Endothelial cell of umbilical vein (primary cell): ENCODE data around the gene CD226. TPM values are rescaled to one million over a fixed set of nuclear protein-coding genes. Genes with fewer than 3 reads are reported as not detected.

Experiments used
- BruUV-seq: library from RNA; stranded (reverse); fragments of 400-500 nt; replicated peaks from 2 replicates; lab custom pipeline; 2021; lab: Mats Ljungman, UMichigan
- CTCF ChIA-PET: fragments of 300-600, 350-600 bp; sonication (Branson Sonifier 250); formaldehyde crosslinking; loops from one replicate; lab custom pipeline; 2021; ENCODE audit warnings: antibody characterized with exemption, inconsistent platforms; lab: Charles Lee
- POLR2A ChIA-PET: fragments of 300-600, 350-600 bp; sonication (Branson Sonifier 250); formaldehyde crosslinking; loops from one replicate; lab custom pipeline; 2021; ENCODE audit warnings: antibody characterized with exemption, inconsistent platforms; lab: Charles Lee
- DNase-seq: peaks from one replicate; pipeline ENCODE4 v3.0.0-alpha.2; 2011; ENCODE audit warnings: low read depth, low spot score
- FAIRE-seq: peaks from 2 replicates; lab custom pipeline; 2011; peaks lifted over from hg19 to GRCh38; lab: Jason Lieb, UNC
- H2AFZ ChIP-seq: 2 replicates; pipeline ENCODE4 v1.6.0; 2012; ENCODE audit warnings: low read depth, low read length, control low read depth, inconsistent platforms
- H3K27ac ChIP-seq: 2 replicates; pipeline ENCODE4 v1.5.1; 2011; ENCODE audit warnings: low read depth, mild to moderate bottlenecking, control low read depth, low read length, moderate library complexity; ENCODE audit not compliant: insufficient read depth
- H3K27me3 ChIP-seq, 2 experiments: 2 replicates each; pipeline versions ENCODE4 v1.6.0 to v1.6.1; 2011; ENCODE audit warnings: low read length in 2 of 2, mixed read lengths in 1 of 2; ENCODE audit not compliant: control insufficient read depth in 2 of 2, insufficient read depth in 2 of 2
- H3K36me3 ChIP-seq, 2 experiments: 2 replicates in 1 of 2; 3 replicates in 1 of 2; pipeline ENCODE4 v1.5.1; 2011; ENCODE audit warnings: low read length in 2 of 2, mild to moderate bottlenecking in 1 of 2, moderate library complexity in 1 of 2; ENCODE audit not compliant: control insufficient read depth in 2 of 2, insufficient read depth in 2 of 2; ENCODE audit errors: extremely low read depth in 1 of 2
- H3K4me1 ChIP-seq: 3 replicates; pipeline ENCODE4 v1.5.1; 2011; ENCODE audit warnings: mild to moderate bottlenecking, low read length; ENCODE audit not compliant: control insufficient read depth, insufficient read depth; ENCODE audit errors: extremely low read depth
- H3K4me2 ChIP-seq: 2 replicates; pipeline ENCODE4 v1.6.1; 2011; ENCODE audit warnings: low read length, control low read depth, mixed read lengths; ENCODE audit not compliant: insufficient read depth
- H3K4me3 ChIP-seq, 3 experiments: fragments of 200-600 bp in 1 of 3; sonication (generic), shearing (Covaris generic) in 1 of 3; replicated peaks in 1 of 3; 2 replicates each; pipeline ENCODE4 v1.5.1; 2011 to 2016; ENCODE audit warnings: control low read depth in 3 of 3, low read length in 3 of 3, mild to moderate bottlenecking in 2 of 3, inconsistent platforms in 1 of 3, low read depth in 1 of 3, moderate library complexity in 1 of 3; ENCODE audit not compliant: insufficient read depth in 1 of 3
- H3K79me2 ChIP-seq: 2 replicates; pipeline ENCODE4 v1.6.0; 2012; ENCODE audit warnings: low read length, inconsistent platforms; ENCODE audit not compliant: control insufficient read depth, insufficient read depth
- H3K9ac ChIP-seq: replicated peaks from 2 replicates; pipeline ENCODE3; 2011; ENCODE audit warnings: low read length, control low read depth; ENCODE audit not compliant: insufficient read depth; ENCODE audit errors: extremely low read depth
- H3K9me1 ChIP-seq: replicated peaks from 3 replicates; pipeline ENCODE4 v1.6.0; 2011; ENCODE audit warnings: mild to moderate bottlenecking, low read length; ENCODE audit not compliant: control insufficient read depth, insufficient read depth; ENCODE audit errors: extremely low read depth
- H3K9me3 ChIP-seq: replicated peaks from 2 replicates; pipeline ENCODE4 v1.5.1; 2012; ENCODE audit warnings: low read length, inconsistent platforms; ENCODE audit not compliant: control insufficient read depth, insufficient read depth
- H4K20me1 ChIP-seq: replicated peaks from 2 replicates; pipeline ENCODE3; 2011; ENCODE audit warnings: mild to moderate bottlenecking, low read length; ENCODE audit not compliant: control insufficient read depth, insufficient read depth; ENCODE audit errors: extremely low read depth
- CTCF ChIP-seq, 2 donors: IDR thresholded peaks; 1 replicate in 1 of 2; 2 replicates in 1 of 2; pipeline ENCODE4 v1.5.1; 2011; ENCODE audit warnings: low read length in 2 of 2, mild to moderate bottlenecking in 2 of 2, moderate library complexity in 2 of 2, control low read depth in 1 of 2, inconsistent platforms in 1 of 2, low read depth in 1 of 2; ENCODE audit not compliant: insufficient read depth in 1 of 2; ENCODE audit errors: extremely low read depth in 1 of 2
- EZH2 ChIP-seq: IDR thresholded peaks from 2 replicates; pipeline ENCODE4 v1.6.1; 2012; ENCODE audit warnings: borderline replicate concordance, low read depth, mild to moderate bottlenecking, moderate library complexity, low read length, inconsistent platforms; ENCODE audit not compliant: severe bottlenecking
- FOS ChIP-seq: IDR thresholded peaks from 2 replicates; pipeline ENCODE4 v1.6.1; 2011; ENCODE audit warnings: mild to moderate bottlenecking, low read length, moderate library complexity, borderline replicate concordance; ENCODE audit not compliant: insufficient read depth
- MAX ChIP-seq: IDR thresholded peaks from 2 replicates; pipeline ENCODE4 v1.6.1; 2011; ENCODE audit not compliant: insufficient read depth, insufficient read length
- MYC ChIP-seq: IDR thresholded peaks from one replicate; pipeline ENCODE4 v1.6.1; 2011; ENCODE audit warnings: mild to moderate bottlenecking, low read depth, low read length
- POLR2AphosphoS5 ChIP-seq: IDR thresholded peaks from 2 replicates; pipeline ENCODE4 v1.6.1; 2012; ENCODE audit warnings: low read depth, mild to moderate bottlenecking, control low read depth, low read length, moderate library complexity; ENCODE audit not compliant: insufficient read depth
- dilution Hi-C: fragments of 300-500 bp; cut with MboI; formaldehyde crosslinking; loops from one replicate; pipeline ENCODE4 v1.15.0; 2019; ENCODE audit warnings: low sequenced_read_pairs; ENCODE audit not compliant: extremely low pct_ligation_motif_present
- intact Hi-C: fragments of 100-400 bp; cut with micrococcal nuclease; formaldehyde crosslinking; loops from one replicate; pipeline ENCODE4 v1.10.0; 2022
- polyA plus RNA-seq, 4 experiments: library from polyadenylated mRNA; depleted of rRNA in 3 of 4; stranded (reverse) in 3 of 4; unstranded in 1 of 4; fragments of >200 nt; gene quantifications; 2 replicates each; pipeline versions ENCODE4 v1.2.1 to v1.2.3, GENCODE V29; 2011 to 2012; ENCODE audit warnings: missing spikeins in 1 of 4
- total RNA-seq: library from RNA; stranded (reverse); gene quantifications from 2 replicates; pipeline ENCODE4 v1.2.3, GENCODE V29; 2021

The CD226 gene
- total and polyA plus RNA-seq, 2 donors (not counting 3 experiments of a cell fraction or from before 2014, with no cell fraction given), result 0.20 TPM; not detected in 1

GRCh38 chr18:69839497-69839896 is 108.2 kb downstream of the CD226 start:
- H3K9ac ChIP-seq, result no peak overlapping the region
- TF ChIP-seq MYC, result no peak
- no peak for TF ChIP-seq CTCF (IDR thresholded peaks at IDR 0.05; ENCODE audit: extremely low read depth in 1 of 2, insufficient read depth in 1 of 2, low read depth in 1 of 2, low read length in 2 of 2)
- no peak for TF ChIP-seq POLR2AphosphoS5
- no peak for TF ChIP-seq EZH2
- TF ChIP-seq FOS, result no peak
- no peak for TF ChIP-seq MAX
- H3K4me1 ChIP-seq, result no peaks in the 10 kb centered on the region
- H3K27me3 ChIP-seq, result no peaks in the 10 kb centered on the region
- H3K9me1 ChIP-seq, result no peaks in the 10 kb centered on the region
- dilution Hi-C loops (no loop called here), intact Hi-C loops (no loop called here)
- H3K27ac ChIP-seq, result no peak overlapping the region
- H3K4me2 ChIP-seq, result no peak overlapping the region
- no peak for FAIRE-seq
- H3K9me3 ChIP-seq, result no peaks in the 10 kb centered on the region
- H4K20me1 ChIP-seq, result no peaks in the 10 kb centered on the region
- ChIA-PET POLR2A (no interaction called here), CTCF (interaction anchor here (1.1 kb wide), 1 partner anchor 993 kb away, joined by 3 read pairs; no protein-coding TSS in a partner anchor)
- H3K79me2 ChIP-seq, result no peaks in the 10 kb centered on the region
- H2AFZ ChIP-seq, result no peak overlapping the region
- H3K4me3 ChIP-seq, result no peak overlapping the region
- no TSS peak for BruUV-seq
- no peaks in the 10 kb centered on the region for H3K36me3 ChIP-seq
- no peak for DNase-seq
